ENCODE measurements around the gene STARD3.
"Not testable (repeated sequence)": the region's sequence is repeated elsewhere in the genome, so short reads cannot be mapped to it uniquely, and the experiment has no call there.

STARD3 gene

GRCh38 chr17:39695089-39695474 is 58.1 kb downstream of the STARD3 start:
- no peak for DNase-seq (ENCODE audit: low read depth)

- DNase-seq (ENCODE audit: low read depth) = no peak
Measured at GRCh38 chr17:39696731-39697130, 59.8 kb downstream of the STARD3 start.

- DNase-seq (ENCODE audit: low read depth) = no peak
Measured at GRCh38 chr17:39697961-39698360, 61.0 kb downstream of the STARD3 start.

GRCh38 chr17:39699157-39699817 is 62.3 kb downstream of the STARD3 start:
- DNase-seq (ENCODE audit: low read depth) = not testable (repeated sequence)

- no peak for DNase-seq (ENCODE audit: low read depth)
Measured at GRCh38 chr17:39699818-39700147, 62.8 kb downstream of the STARD3 start, which contains the start of gene ERBB2. Gene ERBB2 (plus strand): TSS chr17:39700064. CDS start chr17:39700239, 175 bp downstream.

GRCh38 chr17:39700148-39700987 is 63.4 kb downstream of the STARD3 start:
- no peak for DNase-seq (ENCODE audit: low read depth)

GRCh38 chr17:39701012-39701783 is 64.3 kb downstream of the STARD3 start:
- DNase-seq (ENCODE audit: low read depth) = no peak

GRCh38 chr17:39701784-39702422 is 65.0 kb downstream of the STARD3 start:
- DNase-seq (ENCODE audit: low read depth) = no peak

GRCh38 chr17:39702901-39703893 is 66.3 kb downstream of the STARD3 start:
- DNase-seq (ENCODE audit: low read depth) = no peak

GRCh38 chr17:39703913-39704312 is 67.0 kb downstream of the STARD3 start:
- no peak for DNase-seq (ENCODE audit: low read depth)

- DNase-seq (ENCODE audit: low read depth) = no peak
Measured at GRCh38 chr17:39704821-39705551, 68.0 kb downstream of the STARD3 start.

GRCh38 chr17:39705786-39706348 is 68.9 kb downstream of the STARD3 start:
- DNase-seq (ENCODE audit: low read depth) = no peak

- DNase-seq (ENCODE audit: low read depth) = no peak
Measured at GRCh38 chr17:39706383-39706782, 69.4 kb downstream of the STARD3 start.

GRCh38 chr17:39706921-39707337 is 70.0 kb downstream of the STARD3 start:
- DNase-seq (ENCODE audit: low read depth) = no peak

GRCh38 chr17:39709319-39709997 is 72.5 kb downstream of the STARD3 start:
- no peak for DNase-seq (ENCODE audit: low read depth)

GRCh38 chr17:39709998-39710964 is 73.3 kb downstream of the STARD3 start:
- no peak for DNase-seq (ENCODE audit: low read depth)

GRCh38 chr17:39711071-39711470 is 74.1 kb downstream of the STARD3 start:
- DNase-seq (ENCODE audit: low read depth) = not testable (repeated sequence)

- no peak for DNase-seq (ENCODE audit: low read depth)
Measured at GRCh38 chr17:39711851-39712250, 74.9 kb downstream of the STARD3 start.

All from stimulated activated CD8-positive, alpha-beta memory T cell treated with anti-CD3 and anti-CD28 coated beads, Interleukin-4, amount 100 ng/mL, for 24 hours (primary cell).